Esophagus muscularis mucosa (tissue), 4 donors: ENCODE measurements around the gene DNASE1L2. TPM values are rescaled to one million over a fixed set of nuclear protein-coding genes. Genes with fewer than 3 reads are reported as not detected.

Experiments used
- DNase-seq: peaks from one replicate; pipeline ENCODE4 v3.0.0-alpha.2; 2017; ENCODE audit errors: extremely low spot score
- H3K27ac ChIP-seq, 4 donors: fragments of 200-600 bp; sonication (generic); replicated peaks in 1 of 4; 1 replicate in 3 of 4; 2 replicates in 1 of 4; pipeline ENCODE4 v1.5.1; 2016 to 2019; ENCODE audit warnings: mild to moderate bottlenecking in 1 of 4
- H3K27me3 ChIP-seq, 4 donors: fragments of 200-600 bp; sonication (generic); one replicate each; pipeline versions ENCODE4 v1.5.1 to v1.6.0; 2016 to 2019
- H3K36me3 ChIP-seq, 4 donors: fragments of 200-600 bp; sonication (generic); one replicate each; pipeline ENCODE4 v1.5.1; 2016 to 2019
- H3K4me1 ChIP-seq, 4 donors: fragments of 200-600 bp; sonication (generic); one replicate each; pipeline ENCODE4 v1.5.1; 2016 to 2019
- H3K4me3 ChIP-seq, 4 donors: fragments of 200-600 bp; sonication (generic); 1 replicate in 2 of 4; 2 replicates in 2 of 4; pipeline ENCODE4 v1.5.1; 2016 to 2019; ENCODE audit warnings: mild to moderate bottlenecking in 4 of 4, moderate library complexity in 1 of 4
- H3K9me3 ChIP-seq, 4 donors: fragments of 200-600 bp; sonication (generic); 1 replicate in 3 of 4; 2 replicates in 1 of 4; pipeline ENCODE4 v1.5.1; 2016 to 2019
- EP300 ChIP-seq: sonication (generic); formaldehyde crosslinking; IDR thresholded peaks from one replicate; pipeline ENCODE4 v1.6.1; 2017; ENCODE audit warnings: antibody characterized with exemption
- POLR2A ChIP-seq: fragments of 450-650 bp; IDR thresholded peaks from one replicate; pipeline ENCODE4 v1.6.1; 2017; ENCODE audit warnings: antibody characterized with exemption, moderate library complexity, mild to moderate bottlenecking, low read depth
- POLR2AphosphoS5 ChIP-seq, 2 donors: sonication (generic); formaldehyde crosslinking; IDR thresholded peaks; one replicate each; pipeline ENCODE4 v1.6.1; 2017; ENCODE audit warnings: antibody characterized with exemption in 2 of 2
- WGBS: methylation state at CpG from one replicate; pipeline ENCODE4 v1.1.5; 2018; 5-methylcytosine and 5-hydroxymethylcytosine counted together
- intact Hi-C: fragments of 100-400 bp; cut with DNase I; formaldehyde crosslinking; loops from one replicate; pipeline ENCODE4 v1.15.1; 2023
- total RNA-seq, 4 donors: library from RNA; depleted of rRNA; stranded (reverse); fragments of >200 nt; gene quantifications; one replicate each; pipeline versions ENCODE4 v1.1.0 to v1.2.1, GENCODE V29; 2016
- TF ChIP-seq, protein P1 (sequence below), 3 experiments: fragments of 200-600 bp in 2 of 3; fragments of 450-650 bp in 1 of 3; sonication (generic) in 2 of 3; IDR thresholded peaks; one replicate each; pipeline ENCODE4 v1.5.1; 2017 to 2019; ENCODE audit warnings: antibody characterized with exemption in 3 of 3, mild to moderate bottlenecking in 2 of 3, moderate library complexity in 1 of 3

DNASE1L2 gene
- total RNA-seq, 4 donors from 2014 or later: 0.50 to 0.86 (median 0.67) TPM

DNA sequence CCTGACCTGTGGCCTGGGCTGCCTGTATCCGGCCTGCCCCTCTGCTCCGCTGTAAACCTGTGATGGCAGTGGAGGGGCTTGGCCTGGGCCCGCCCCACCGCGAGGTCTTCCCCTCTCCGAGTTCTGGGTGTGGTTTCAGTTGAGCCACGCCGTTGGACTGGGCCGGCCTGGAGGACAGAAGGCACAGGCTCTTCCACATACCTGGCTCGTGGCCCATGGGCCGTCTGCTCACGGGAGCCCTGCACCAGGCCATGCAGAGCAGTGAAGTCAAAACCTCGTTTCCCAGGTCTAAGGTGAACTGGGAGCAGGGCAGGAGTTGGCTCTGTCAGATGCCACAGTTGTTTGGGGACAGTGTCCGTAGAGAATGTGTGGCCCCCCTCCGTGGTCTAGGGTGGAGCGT is 37.2 kb downstream of the DNASE1L2 start:
- intact Hi-C loops: no loop called here
- peaks cover 10 to 36% (median 24%) of the 10 kb centered on the region in 4 donors for H3K4me1 ChIP-seq
- WGBS: 78% methylated on average over 6 of the region's 16 CpGs

DNA sequence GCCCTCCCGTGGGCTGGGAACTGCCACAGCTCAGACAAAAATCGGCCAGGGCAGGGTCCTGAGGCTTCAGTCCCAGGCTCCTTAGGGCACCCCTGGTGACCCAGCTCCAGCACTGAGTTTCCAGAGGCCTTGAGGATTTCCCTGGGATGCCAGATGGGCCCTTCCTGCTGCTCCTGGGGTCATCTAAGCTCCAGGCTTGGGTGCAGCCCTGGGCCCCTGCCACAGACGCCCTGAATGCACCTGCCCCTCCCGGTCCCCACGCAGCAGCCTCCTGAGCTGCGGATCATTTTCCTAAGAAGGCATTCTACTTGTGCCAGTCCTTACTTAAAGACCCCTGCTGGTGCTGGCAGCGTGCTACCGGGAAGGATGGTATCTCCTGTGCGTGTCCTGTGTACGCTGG is 37.7 kb downstream of the DNASE1L2 start:
- DNase-seq: no peak
- TF ChIP-seq EP300: no peak
- TF ChIP-seq, protein P1, sequence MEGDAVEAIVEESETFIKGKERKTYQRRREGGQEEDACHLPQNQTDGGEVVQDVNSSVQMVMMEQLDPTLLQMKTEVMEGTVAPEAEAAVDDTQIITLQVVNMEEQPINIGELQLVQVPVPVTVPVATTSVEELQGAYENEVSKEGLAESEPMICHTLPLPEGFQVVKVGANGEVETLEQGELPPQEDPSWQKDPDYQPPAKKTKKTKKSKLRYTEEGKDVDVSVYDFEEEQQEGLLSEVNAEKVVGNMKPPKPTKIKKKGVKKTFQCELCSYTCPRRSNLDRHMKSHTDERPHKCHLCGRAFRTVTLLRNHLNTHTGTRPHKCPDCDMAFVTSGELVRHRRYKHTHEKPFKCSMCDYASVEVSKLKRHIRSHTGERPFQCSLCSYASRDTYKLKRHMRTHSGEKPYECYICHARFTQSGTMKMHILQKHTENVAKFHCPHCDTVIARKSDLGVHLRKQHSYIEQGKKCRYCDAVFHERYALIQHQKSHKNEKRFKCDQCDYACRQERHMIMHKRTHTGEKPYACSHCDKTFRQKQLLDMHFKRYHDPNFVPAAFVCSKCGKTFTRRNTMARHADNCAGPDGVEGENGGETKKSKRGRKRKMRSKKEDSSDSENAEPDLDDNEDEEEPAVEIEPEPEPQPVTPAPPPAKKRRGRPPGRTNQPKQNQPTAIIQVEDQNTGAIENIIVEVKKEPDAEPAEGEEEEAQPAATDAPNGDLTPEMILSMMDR (IDR thresholded peaks at IDR 0.05): no peak
- no peak for TF ChIP-seq POLR2AphosphoS5 (IDR thresholded peaks at IDR 0.05)
- no peak for TF ChIP-seq POLR2A
- Histone ChIP-seq H3K4me1 (peaks cover 10 to 33% (median 20%) of the 10 kb centered on the region in 4 donors), H3K27ac (no peak overlapping the region), H3K4me3 (no peak overlapping the region), H3K27me3 (no peaks in the 10 kb centered on the region), H3K36me3 (peaks cover 7 to 43% (median 19%) of the 10 kb centered on the region in 4 donors), H3K9me3 (no peaks in the 10 kb centered on the region)
- intact Hi-C loops: no loop called here
- WGBS: 91% methylated on average over 8 of the region's 10 CpGs

More for the DNA sequence above, 37.2 kb downstream of the DNASE1L2 start:
- peaks cover 7 to 38% (median 16%) of the 10 kb centered on the region in 4 donors for H3K36me3 ChIP-seq
- no peak overlapping the region for H3K27ac ChIP-seq
- H3K4me3 ChIP-seq: no peak overlapping the region
- no peak for TF ChIP-seq POLR2AphosphoS5 (IDR thresholded peaks at IDR 0.05)
- no peak for DNase-seq
- no peaks in the 10 kb centered on the region for H3K27me3 ChIP-seq
- H3K9me3 ChIP-seq: no peaks in the 10 kb centered on the region

DNA sequence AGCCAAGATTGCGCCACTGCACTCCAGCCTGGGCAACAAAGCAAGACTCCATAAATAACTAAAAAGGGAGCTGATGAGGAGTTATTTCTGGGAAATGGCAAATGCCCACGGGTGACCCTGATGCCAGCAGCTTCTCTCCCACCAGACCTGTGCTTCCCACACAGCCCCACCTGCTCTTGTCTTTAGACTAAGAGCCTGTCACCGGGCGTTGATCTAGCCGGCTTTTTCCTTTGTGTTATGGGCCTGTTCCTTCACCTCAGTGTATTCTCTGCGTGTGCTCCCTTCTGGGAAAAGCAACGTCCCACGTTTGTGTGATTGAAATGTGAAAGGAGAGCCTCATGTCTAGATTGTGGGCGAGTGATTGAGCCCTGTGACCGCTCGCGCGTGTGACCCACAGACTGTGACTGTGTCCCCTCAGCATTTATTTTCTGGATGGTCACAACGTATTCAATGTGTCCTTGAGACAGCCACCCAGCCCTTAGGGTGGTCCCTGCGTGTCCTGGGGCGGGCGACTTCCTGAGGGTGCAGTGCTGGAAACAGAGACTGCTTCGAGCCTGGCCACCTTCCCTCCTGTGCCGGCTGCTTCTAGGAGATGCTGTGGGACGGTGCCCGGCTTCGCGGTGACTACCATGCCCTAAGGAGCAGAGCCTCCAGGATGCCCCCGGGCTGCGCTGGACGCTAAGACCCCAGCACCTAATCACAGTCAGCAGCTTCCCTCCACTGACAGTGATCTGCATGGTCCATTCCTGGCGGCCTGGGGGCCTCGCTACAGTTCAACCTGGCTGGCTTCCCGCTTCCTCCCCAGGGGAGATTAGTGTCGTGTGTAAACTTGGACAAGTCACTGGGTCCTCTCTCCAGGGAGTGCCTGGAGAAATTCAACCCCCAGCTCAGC is 39.5 kb downstream of the DNASE1L2 start:
- no peak for DNase-seq
- TF ChIP-seq, protein P1 (IDR thresholded peaks at IDR 0.05): no peak
- TF ChIP-seq POLR2A: no peak
- no peak for TF ChIP-seq EP300
- no peak for TF ChIP-seq POLR2AphosphoS5 (IDR thresholded peaks at IDR 0.05)
- Histone ChIP-seq H3K27me3 (no peaks in the 10 kb centered on the region), H3K4me1 (peaks cover 0 to 15% (median 2%) of the 10 kb centered on the region in 4 donors), H3K4me3 (no peak overlapping the region), H3K36me3 (peaks cover 10 to 60% (median 28%) of the 10 kb centered on the region in 4 donors), H3K9me3 (no peaks in the 10 kb centered on the region), H3K27ac (no peak overlapping the region)
- 80% methylated on average over 12 of the region's 30 CpGs for WGBS
- intact Hi-C loops: no loop called here

DNA sequence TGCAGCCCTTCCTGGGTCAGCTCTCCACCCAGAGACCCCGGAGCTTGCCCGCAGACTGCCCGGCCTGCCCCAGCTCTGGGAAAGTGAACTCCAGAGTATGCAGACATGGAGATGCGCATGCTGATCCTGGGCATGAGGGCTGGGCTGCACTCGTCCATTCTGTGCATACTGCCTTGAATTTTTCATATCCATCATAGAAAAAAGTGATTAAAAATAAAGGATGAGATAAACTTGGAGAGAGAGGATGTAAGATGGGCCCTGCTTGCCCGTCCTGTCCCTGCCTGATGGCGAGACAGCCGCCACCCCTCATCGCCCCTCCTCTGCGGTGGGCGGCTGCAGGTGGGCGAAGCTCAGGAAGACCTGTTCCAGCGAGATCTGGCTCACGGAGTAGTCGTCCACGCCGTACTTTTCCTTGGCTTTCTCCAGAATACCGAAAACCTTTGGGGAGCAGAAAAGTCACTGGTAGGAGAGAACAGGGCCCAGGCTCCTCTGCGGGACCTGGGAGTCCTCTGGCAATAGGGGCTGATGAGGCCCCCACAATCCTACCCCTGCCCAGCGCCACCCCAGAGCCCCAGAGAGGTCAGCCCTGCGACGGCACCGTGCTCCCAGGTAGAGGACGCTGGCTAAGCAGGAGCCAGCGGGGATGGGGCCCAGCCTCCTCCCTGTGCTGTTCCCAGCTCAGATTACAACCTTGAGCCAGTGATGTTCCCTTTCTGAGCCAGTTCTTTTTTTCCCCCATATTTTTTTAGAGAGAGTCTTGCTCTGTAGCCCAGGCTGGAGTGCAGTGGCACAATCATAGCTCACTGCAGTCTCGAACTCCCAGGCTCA is 40.3 kb downstream of the DNASE1L2 start:
- peaks cover 0 to 6% (median 0%) of the 10 kb centered on the region in 4 donors for H3K4me1 ChIP-seq
- WGBS: 78% methylated on average over 22 of the region's 26 CpGs
- intact Hi-C loops: no loop called here
- no peaks in the 10 kb centered on the region for H3K27me3 ChIP-seq
- H3K36me3 ChIP-seq: peaks cover 11 to 69% (median 36%) of the 10 kb centered on the region in 4 donors
- DNase-seq: no peak
- TF ChIP-seq POLR2AphosphoS5 (IDR thresholded peaks at IDR 0.05): no peak
- TF ChIP-seq, protein P1 (IDR thresholded peaks at IDR 0.05): no peak
- no peak for TF ChIP-seq POLR2A
- TF ChIP-seq EP300: no peak
- no peak overlapping the region for H3K4me3 ChIP-seq
- no peak overlapping the region for H3K27ac ChIP-seq
- H3K9me3 ChIP-seq: no peaks in the 10 kb centered on the region
